Measurements from ENCODE around the gene DRD3. TPM values are rescaled to one million over a fixed set of nuclear protein-coding genes. Genes with fewer than 3 reads are reported as not detected.
A peak's percentile ranks its signal among the peaks of the same experiment; 100 is the strongest.

DRD3 gene
- total and polyA plus RNA-seq, 2 experiments from 2014 or later: not detected

DNA sequence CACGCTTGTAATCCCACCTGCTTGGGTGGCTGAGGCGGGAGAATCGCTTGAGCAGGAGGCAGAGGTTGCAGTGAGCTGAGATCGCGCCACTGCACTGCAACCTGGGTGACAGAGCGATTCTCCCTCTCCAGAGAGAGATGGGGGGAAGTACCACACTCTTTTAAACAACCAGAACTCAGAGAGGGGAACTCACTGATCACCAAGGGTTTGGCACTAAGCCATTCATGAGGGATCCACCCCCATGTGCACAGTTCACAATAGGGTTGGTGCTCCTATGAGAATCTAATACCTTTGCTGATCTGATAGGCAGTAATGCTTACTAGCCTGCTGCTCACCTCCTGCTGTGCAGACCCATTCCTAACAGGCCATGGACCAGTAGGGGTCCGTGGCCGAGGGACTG, 70.7 kb downstream of the DRD3 start:
- Histone ChIP-seq H3K9me2 (ENCODE audit: insufficient read depth) (no peaks in the 10 kb centered on the region), H3K79me2 (ENCODE audit: insufficient read depth) (no peaks in the 10 kb centered on the region), H3K4me1 (ENCODE audit: insufficient read depth) (no peaks in the 10 kb centered on the region), H3K9me3 (ENCODE audit: low read depth) (no peaks in the 10 kb centered on the region), H3K9ac (no peak overlapping the region), H3K4me2 (ENCODE audit: unreplicated experiment) (no peak overlapping the region), H3K4me3 (no peak overlapping the region), H3F3A (ENCODE audit: insufficient read depth) (peaks cover 9% of the 10 kb centered on the region; the same call in 1 of the 2 replicates), H4K20me1 (ENCODE audit: insufficient read depth) (no peaks in the 10 kb centered on the region), H3K27ac (no peak overlapping the region), H2AFZ (no peak overlapping the region), H3K27me3 (replicated peaks; ENCODE audit: insufficient read depth) (peaks cover 9% of the 10 kb centered on the region; the same call in 1 of the 2 replicates), H3K36me3 (ENCODE audit: low read depth) (no peaks in the 10 kb centered on the region)
- no peak for DNase-seq
- TF ChIP-seq EZH2 (IDR thresholded peaks at IDR 0.05; ENCODE audit: insufficient read depth, poor library complexity, severe bottlenecking) (no peak), EZH2phosphoT487 (IDR thresholded peaks at IDR 0.05; ENCODE audit: insufficient read depth, low read depth) (no peak)
- 80 to 86% methylated on average over 8 of the region's 8 CpGs for WGBS, 2 experiments (ENCODE audit: low coverage in 1 of 2, low lambda C conversion rate in 2 of 2, missing lambda C conversion rate in 2 of 2)
- in situ Hi-C loops (cut with MboI): no loop called here

DNA sequence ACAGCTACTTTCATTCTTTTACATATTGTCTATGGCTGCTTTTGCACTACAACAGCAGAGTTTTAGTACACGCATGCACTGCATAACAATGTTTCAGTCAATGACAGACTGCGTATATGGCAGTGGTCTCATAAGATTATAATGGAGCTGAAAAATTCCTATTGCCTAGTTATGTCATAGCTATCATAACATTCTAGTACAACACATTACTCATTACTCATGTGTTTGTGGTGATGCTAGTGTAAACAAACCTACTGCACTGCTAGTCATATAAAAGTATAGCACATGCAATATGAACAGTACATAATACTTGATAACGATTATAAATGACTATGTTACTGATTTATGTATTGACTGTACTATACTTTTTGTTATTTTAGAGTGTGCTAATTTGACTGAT, 74.4 kb downstream of the DRD3 start:
- no peaks in the 10 kb centered on the region for H3K9me3 ChIP-seq (ENCODE audit: low read depth)
- H3K36me3 ChIP-seq (ENCODE audit: low read depth): no peaks in the 10 kb centered on the region
- no peaks in the 10 kb centered on the region for H3K79me2 ChIP-seq (ENCODE audit: insufficient read depth)
- 94 to 96% methylated on average over 3 of the region's 3 CpGs for WGBS, 2 experiments (ENCODE audit: low coverage in 1 of 2, low lambda C conversion rate in 2 of 2, missing lambda C conversion rate in 2 of 2)
- H3K27ac ChIP-seq: no peak overlapping the region
- no peak overlapping the region for H3K4me3 ChIP-seq
- no peak for TF ChIP-seq EZH2phosphoT487 (IDR thresholded peaks at IDR 0.05; ENCODE audit: insufficient read depth, low read depth)
- TF ChIP-seq EZH2 (IDR thresholded peaks at IDR 0.05; ENCODE audit: insufficient read depth, poor library complexity, severe bottlenecking): no peak
- no peaks in the 10 kb centered on the region for H3K27me3 ChIP-seq (replicated peaks; ENCODE audit: insufficient read depth)
- H4K20me1 ChIP-seq (ENCODE audit: insufficient read depth): no peaks in the 10 kb centered on the region
- H3K4me1 ChIP-seq (ENCODE audit: insufficient read depth): no peaks in the 10 kb centered on the region
- DNase-seq: peak; percentile 11
- no peak overlapping the region for H3K4me2 ChIP-seq (ENCODE audit: unreplicated experiment)
- H3K9ac ChIP-seq: no peak overlapping the region
- no peak overlapping the region for H2AFZ ChIP-seq
- in situ Hi-C loops (cut with MboI): no loop called here
- no peaks in the 10 kb centered on the region for H3K9me2 ChIP-seq (ENCODE audit: insufficient read depth)
- no peaks in the 10 kb centered on the region for H3F3A ChIP-seq (ENCODE audit: insufficient read depth)

DNA sequence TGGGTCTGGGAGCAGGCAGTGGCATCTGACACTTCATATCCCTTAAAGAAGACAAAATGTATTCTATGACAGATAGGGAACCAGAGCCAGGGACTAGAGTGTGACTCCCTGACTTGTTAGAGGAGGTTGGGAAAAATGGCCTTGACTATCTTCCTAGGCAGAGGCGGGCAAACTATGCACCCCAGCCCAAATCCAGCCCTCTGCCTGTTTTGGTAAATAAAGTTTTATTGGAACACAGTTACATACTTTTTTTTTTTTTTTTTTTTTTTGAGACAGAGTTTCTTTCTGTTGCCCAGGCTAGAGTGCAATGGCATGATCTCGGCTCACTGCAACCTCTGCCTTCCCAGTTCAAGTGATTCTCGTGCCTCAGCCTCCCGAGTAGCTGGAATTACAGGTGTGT, 75.0 kb downstream of the DRD3 start:
- 67 to 80% methylated on average over 4 of the region's 4 CpGs for WGBS, 2 experiments (ENCODE audit: low coverage in 1 of 2, low lambda C conversion rate in 2 of 2, missing lambda C conversion rate in 2 of 2)

DNA sequence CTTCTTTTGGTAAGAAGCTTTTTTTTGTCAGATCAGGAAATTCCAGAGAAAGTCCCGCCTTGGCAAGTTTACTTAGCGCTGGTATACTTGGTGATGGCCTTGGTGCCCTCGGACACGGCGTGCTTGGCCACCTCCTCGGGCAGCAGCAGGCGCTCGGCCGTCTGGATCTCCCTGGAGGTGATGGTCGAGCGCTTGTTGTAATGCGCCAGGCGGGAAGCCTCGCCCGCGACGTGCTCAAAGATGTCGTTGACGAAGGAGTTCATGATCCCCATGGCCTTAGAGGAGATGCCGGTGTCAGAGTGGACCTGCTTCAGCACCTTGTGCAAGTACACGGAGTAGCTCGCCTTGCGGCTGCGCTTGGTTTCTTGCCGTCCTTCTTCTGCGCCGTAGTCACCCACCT, 75.7 kb downstream of the DRD3 start:
- in situ Hi-C loops (cut with MboI): no loop called here
- Histone ChIP-seq H3K9ac (no peak overlapping the region), H3F3A (ENCODE audit: insufficient read depth) (no peaks in the 10 kb centered on the region), H3K4me2 (ENCODE audit: unreplicated experiment) (no peak overlapping the region), H3K36me3 (ENCODE audit: low read depth) (no peaks in the 10 kb centered on the region), H3K4me1 (ENCODE audit: insufficient read depth) (no peaks in the 10 kb centered on the region), H3K4me3 (no peak overlapping the region), H3K27ac (no peak overlapping the region), H3K9me2 (ENCODE audit: insufficient read depth) (no peaks in the 10 kb centered on the region), H4K20me1 (ENCODE audit: insufficient read depth) (no peaks in the 10 kb centered on the region), H3K79me2 (ENCODE audit: insufficient read depth) (no peaks in the 10 kb centered on the region), H3K27me3 (replicated peaks; ENCODE audit: insufficient read depth) (no peaks in the 10 kb centered on the region), H2AFZ (no peak overlapping the region), H3K9me3 (ENCODE audit: low read depth) (no peaks in the 10 kb centered on the region)
- TF ChIP-seq EZH2 (IDR thresholded peaks at IDR 0.05; ENCODE audit: insufficient read depth, poor library complexity, severe bottlenecking): no peak
- TF ChIP-seq EZH2phosphoT487 (IDR thresholded peaks at IDR 0.05; ENCODE audit: insufficient read depth, low read depth): no peak
- DNase-seq: no peak
- 94 to 95% methylated on average over 26 to 27 of the region's 27 CpGs for WGBS, 2 experiments (ENCODE audit: low coverage in 1 of 2, low lambda C conversion rate in 2 of 2, missing lambda C conversion rate in 2 of 2)

More for the DNA sequence above, 75.0 kb downstream of the DRD3 start:
- Histone ChIP-seq H3K9ac (no peak overlapping the region), H4K20me1 (ENCODE audit: insufficient read depth) (no peaks in the 10 kb centered on the region), H3K27me3 (replicated peaks; ENCODE audit: insufficient read depth) (no peaks in the 10 kb centered on the region), H3K4me2 (ENCODE audit: unreplicated experiment) (no peak overlapping the region), H3K36me3 (ENCODE audit: low read depth) (no peaks in the 10 kb centered on the region), H2AFZ (no peak overlapping the region), H3K9me3 (ENCODE audit: low read depth) (no peaks in the 10 kb centered on the region), H3K4me1 (ENCODE audit: insufficient read depth) (no peaks in the 10 kb centered on the region), H3K79me2 (ENCODE audit: insufficient read depth) (no peaks in the 10 kb centered on the region), H3K4me3 (no peak overlapping the region), H3F3A (ENCODE audit: insufficient read depth) (no peaks in the 10 kb centered on the region), H3K27ac (no peak overlapping the region), H3K9me2 (ENCODE audit: insufficient read depth) (no peaks in the 10 kb centered on the region)
- in situ Hi-C loops (cut with MboI): no loop called here
- TF ChIP-seq EZH2phosphoT487 (IDR thresholded peaks at IDR 0.05; ENCODE audit: insufficient read depth, low read depth): no peak
- no peak for TF ChIP-seq EZH2 (IDR thresholded peaks at IDR 0.05; ENCODE audit: insufficient read depth, poor library complexity, severe bottlenecking)
- no peak for DNase-seq

DNA sequence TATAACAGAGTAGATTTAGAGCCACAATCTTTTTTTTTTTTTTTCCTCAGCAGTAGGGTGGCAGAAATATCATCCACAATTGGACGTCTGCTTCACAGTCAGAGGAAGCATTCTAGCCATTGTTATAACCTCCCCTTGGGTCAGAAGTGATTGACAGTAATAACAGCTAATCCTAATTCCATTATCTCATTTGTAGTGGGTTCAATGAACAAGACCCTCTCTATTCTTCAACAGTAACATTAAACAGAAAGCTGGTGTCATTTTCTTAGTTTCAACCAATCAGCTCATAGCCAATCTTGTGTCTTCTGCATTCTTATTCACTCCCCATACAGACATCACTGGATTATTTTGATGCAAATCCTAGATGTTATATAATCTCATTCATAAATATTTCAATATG, 77.8 kb downstream of the DRD3 start:
- TF ChIP-seq EZH2 (IDR thresholded peaks at IDR 0.05; ENCODE audit: insufficient read depth, poor library complexity, severe bottlenecking) (no peak), EZH2phosphoT487 (IDR thresholded peaks at IDR 0.05; ENCODE audit: insufficient read depth, low read depth) (no peak)
- 64 to 76% methylated on average over 1 of the region's 1 CpG for WGBS, 2 experiments (ENCODE audit: low coverage in 1 of 2, low lambda C conversion rate in 2 of 2, missing lambda C conversion rate in 2 of 2)
- no peak for DNase-seq
- Histone ChIP-seq H3K9me3 (ENCODE audit: low read depth) (no peaks in the 10 kb centered on the region), H3K79me2 (ENCODE audit: insufficient read depth) (no peaks in the 10 kb centered on the region), H4K20me1 (ENCODE audit: insufficient read depth) (no peaks in the 10 kb centered on the region), H2AFZ (no peak overlapping the region), H3K9ac (no peak overlapping the region), H3K27me3 (replicated peaks; ENCODE audit: insufficient read depth) (no peaks in the 10 kb centered on the region), H3K4me2 (ENCODE audit: unreplicated experiment) (no peak overlapping the region), H3K9me2 (ENCODE audit: insufficient read depth) (no peaks in the 10 kb centered on the region), H3K36me3 (ENCODE audit: low read depth) (no peaks in the 10 kb centered on the region), H3K4me3 (no peak overlapping the region), H3K4me1 (ENCODE audit: insufficient read depth) (no peaks in the 10 kb centered on the region), H3K27ac (no peak overlapping the region), H3F3A (ENCODE audit: insufficient read depth) (no peaks in the 10 kb centered on the region)
- in situ Hi-C loops (cut with MboI): no loop called here

All from GM23248 (cell line).